T-helper 2 cell treated with Interferon-gamma antibody and Interleukin-4, amounts not matched to agents 100 ng/mL and 5 ng/mL, for 36 hours (primary cell): ENCODE results near the gene ADSS1. TPM values are rescaled to one million over a fixed set of nuclear protein-coding genes. Genes with fewer than 3 reads are reported as not detected.

ENCODE experiments used
- intact Hi-C: fragments of 100-400 bp; cut with micrococcal nuclease; formaldehyde crosslinking; loops from one replicate; pipeline ENCODE4 v1.15.1; 2023
- total RNA-seq: library from RNA; stranded (reverse); gene quantifications from 2 replicates; pipeline ENCODE4 v1.2.3, GENCODE V29; 2022

The ADSS1 gene
- total RNA-seq, 1 donor from 2014 or later = 1.0 TPM

- intact Hi-C loops = no loop called here
Measured at GRCh38 chr14:104697892-104698583, 26.0 kb upstream of the ADSS1 start.

GRCh38 chr14:104698688-104699425, 25.2 kb upstream of the ADSS1 start:
- intact Hi-C loops = no loop called here

GRCh38 chr14:104699426-104699748, 24.6 kb upstream of the ADSS1 start:
- intact Hi-C loops = no loop called here

DNA sequence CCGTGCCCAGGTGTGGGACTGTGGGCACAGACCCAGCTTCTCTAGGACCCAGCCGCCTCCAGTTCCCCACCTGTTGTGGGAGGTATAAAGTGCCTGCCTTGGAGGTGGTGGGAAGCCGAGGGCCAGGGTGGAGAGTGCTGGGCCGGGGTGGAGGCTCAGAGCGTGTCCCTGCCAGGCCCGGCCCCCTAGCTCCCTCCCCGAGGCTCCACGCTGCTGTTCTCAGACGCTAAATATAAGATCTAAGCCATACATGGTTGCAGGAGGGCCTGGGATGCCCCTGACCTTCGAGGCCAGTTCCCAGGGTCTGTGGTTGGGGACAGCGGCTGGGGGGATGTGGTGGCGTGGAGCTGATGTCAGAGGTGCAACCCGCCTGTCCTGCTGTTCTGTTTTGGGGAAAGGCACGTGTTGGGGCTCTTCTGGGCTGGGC, 23.8 kb upstream of the ADSS1 start:
- intact Hi-C loops = no loop called here

DNA sequence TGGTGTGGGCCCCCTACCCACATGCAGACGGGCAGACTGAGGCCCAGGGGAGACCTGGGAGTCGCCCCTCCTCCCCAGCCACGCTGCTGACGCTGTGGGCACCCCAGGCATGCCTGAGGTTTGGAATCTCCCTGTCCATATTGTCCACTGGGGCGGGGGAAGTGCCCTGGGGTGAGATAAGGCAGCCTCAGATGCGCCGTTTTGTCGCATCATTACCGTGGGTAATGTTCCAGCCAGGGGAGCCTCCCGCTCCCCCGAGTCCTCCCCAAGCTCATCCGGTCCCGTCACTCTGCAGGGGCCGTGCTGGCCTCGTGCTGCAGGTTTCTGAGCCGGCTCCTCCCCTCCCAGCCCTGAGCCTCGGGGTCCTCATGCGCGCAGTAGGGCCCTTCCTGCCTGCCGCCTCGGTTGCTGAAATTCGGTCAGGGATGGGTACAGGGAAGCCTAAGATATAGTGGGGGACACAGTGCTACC, 23.2 kb upstream of the ADSS1 start:
- intact Hi-C loops = no loop called here

- intact Hi-C loops = no loop called here
Measured at GRCh38 chr14:104701383-104702076, 22.5 kb upstream of the ADSS1 start.

DNA sequence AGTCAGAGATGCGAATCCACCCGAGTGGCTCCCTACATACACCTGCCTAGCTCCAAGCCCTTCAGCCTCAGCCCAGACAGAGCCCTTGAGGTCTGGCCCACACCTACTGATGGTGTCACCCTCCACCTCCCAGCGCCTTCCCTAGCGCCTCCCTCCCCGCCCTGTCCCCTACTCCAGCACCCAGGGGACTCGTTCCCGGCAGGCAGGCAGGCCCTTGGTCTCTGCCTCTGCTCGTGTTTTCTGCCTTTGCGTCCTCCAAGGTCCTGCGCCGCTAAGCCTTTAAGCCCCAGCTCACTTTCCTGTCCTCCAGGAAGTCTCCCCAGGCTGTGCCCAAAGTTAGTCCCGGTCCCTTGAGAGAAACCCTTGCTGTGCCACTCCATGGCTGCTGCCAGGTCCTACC, 21.9 kb upstream of the ADSS1 start:
- intact Hi-C loops = no loop called here

- intact Hi-C loops = no loop called here
Measured at GRCh38 chr14:104702673-104703072, 21.4 kb upstream of the ADSS1 start.

DNA sequence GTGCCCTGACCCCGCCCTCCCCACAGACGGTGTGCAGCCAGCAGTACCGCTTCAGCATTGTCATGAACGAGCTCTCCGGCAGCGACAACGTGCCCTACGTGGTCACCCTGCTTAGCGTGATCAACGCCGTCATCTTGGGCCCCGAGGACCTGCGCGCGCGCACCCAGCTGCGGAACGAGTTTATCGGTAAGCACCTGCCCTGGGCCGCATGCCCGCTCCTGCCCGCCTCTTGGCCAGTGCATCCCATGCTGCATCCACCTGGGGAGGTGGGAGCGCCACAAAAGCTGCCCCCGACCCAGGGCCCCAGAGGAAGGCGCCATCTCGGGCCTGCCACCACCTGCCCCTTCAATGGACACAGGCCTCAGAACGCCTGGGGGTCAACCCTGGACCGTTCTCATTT, 20.8 kb upstream of the ADSS1 start:
- intact Hi-C loops = no loop called here

DNA sequence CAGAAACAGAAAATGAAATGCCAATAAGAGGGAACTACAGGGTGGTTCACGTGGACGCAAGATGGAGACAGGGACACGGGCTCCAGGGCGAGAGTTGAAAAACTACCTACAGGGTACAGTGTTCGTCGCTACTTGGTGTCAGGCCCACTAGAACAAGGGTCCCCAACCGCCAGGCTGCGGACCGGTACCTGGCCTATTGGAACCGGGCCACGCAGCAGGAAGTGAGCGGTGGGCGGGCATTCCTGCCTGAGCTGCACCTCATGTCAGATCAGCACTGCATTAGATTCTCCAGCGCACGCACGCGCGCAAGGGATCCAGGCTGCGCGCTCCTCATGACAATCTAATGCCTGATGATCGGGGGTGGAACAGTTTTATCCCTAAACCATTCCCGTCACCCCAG, 19.8 kb upstream of the ADSS1 start:
- intact Hi-C loops = no loop called here

DNA sequence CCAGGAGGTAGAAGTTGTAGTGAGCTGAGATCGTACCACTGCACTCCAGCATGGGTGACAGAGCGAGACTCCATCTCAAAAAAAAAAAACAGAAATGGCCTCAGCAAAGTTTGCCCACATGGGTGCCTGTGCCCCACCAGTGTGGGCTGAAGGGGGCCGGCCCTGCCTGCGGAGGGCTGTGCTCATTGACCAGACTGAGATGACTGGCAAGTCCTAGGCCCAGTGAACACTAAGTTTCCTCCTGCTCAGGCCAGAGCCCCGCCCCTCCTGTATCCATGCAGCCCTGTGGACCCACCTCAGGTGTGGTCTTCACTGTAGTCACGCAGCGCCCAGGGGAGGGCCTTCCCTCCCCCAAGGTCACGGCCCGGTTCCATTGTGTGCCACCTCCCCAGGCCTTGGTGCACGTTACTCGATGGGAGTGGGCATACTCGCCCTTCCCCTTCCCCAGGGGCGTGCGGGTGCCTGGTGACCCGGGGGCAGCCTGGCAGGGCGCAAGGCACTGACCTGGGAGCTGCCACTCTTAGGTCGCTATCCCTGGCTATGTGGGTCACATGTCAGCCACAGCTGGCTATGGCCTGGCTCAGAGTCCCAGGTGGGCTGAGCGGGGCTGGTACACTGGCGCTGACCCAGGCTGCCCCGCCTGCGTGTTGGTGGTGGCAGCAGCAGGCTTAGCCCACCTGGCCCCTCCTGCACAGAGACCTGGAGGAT, 18.5 kb upstream of the ADSS1 start:
- intact Hi-C loops = no loop called here

DNA sequence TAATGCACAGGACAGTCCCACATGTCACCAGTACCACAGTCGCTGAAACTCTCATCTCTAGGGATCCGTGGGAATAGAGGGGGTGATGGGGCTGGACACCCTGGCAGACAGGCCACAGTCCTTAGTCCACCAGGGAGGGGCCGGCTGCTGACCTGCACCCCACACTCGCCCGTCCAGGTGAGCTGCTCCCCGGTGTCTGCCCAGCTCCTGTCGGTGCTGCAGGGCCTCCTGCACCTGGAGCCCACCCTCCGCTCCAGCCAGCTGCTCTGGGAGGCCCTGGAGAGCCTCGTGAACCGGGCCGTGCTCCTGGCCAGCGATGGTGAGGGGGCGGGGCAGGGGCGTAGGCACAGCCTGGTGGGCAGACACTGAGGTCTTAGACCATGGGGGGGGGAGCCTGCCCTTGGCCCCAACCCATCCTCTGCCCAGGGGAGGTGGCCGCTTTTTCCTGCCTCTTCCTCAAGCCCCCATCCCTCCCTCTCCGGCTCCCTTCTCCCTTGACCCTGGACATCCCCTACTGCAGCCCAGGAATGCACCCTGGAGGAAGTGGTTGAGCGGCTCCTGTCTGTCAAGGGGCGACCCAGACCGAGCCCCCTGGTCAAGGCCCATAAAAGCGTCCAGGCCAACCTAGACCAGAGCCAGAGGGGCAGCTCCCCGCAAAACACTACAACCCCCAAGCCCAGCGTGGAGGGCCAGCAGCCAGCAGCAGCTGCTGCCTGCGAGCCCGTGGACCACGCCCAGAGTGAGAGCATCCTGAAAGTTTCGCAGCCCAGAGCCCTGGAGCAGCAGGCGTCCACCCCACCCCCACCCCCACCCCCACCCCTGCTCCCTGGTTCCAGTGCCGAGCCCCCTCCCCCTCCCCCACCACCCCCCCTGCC, 17.1 kb upstream of the ADSS1 start:
- intact Hi-C loops = no loop called here

- intact Hi-C loops = loop anchor here (1.0 kb wide), 2 partner anchors 43 to 58 kb away; no protein-coding TSS in a partner anchor
Measured at GRCh38 chr14:104707608-104708595, 16.1 kb upstream of the ADSS1 start.

DNA sequence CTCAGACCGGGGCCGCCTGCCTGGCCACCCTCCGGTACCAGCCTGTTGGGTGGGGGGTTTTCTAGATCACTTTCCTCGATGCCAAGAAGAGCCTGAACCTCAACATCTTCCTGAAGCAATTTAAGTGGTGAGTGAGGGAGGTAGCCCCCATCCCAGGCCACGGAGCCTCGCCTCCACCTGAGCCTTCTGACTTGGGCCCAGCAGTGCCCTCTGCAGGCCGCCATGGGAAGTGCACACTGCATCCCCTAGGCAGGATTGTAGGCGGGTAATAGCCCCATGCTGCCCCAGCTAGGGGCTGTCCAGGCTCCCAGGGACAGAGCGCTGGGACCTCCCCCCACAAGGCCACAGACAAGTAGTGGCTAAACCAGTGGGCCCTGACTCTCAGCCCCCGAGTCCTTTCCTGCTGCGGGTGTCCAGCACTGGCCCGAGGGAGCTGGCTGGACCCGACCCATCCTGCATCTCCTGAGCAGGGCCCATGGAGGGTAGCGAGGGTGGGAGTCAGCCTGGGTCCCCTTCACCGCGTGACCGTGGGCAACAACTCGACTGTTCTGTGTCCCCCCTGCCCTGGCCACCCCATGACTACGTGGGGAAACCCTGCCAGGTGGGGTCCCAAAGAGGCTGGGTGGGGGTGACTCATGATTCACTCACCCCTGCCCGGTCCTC, 15.3 kb upstream of the ADSS1 start:
- intact Hi-C loops = loop anchor here (1.0 kb wide), 2 partner anchors 43 to 58 kb away; no protein-coding TSS in a partner anchor

- intact Hi-C loops = no loop called here
Measured at GRCh38 chr14:104709387-104710039, 14.5 kb upstream of the ADSS1 start.

- intact Hi-C loops = no loop called here
Measured at GRCh38 chr14:104710071-104710735, 13.8 kb upstream of the ADSS1 start.

- intact Hi-C loops = no loop called here
Measured at GRCh38 chr14:104712881-104713734, 10.9 kb upstream of the ADSS1 start.
